HG02981 (cell line): ENCODE data around the gene LRRFIP1.

ENCODE experiments used
- ATAC-seq: cut with Tn5 transposase; IDR thresholded peaks from one replicate; pipeline ENCODE4 v1.9.1; 2021; ENCODE audit warnings: mild to moderate bottlenecking, moderate library complexity; ENCODE audit not compliant: unreplicated experiment

Gene LRRFIP1

DNA sequence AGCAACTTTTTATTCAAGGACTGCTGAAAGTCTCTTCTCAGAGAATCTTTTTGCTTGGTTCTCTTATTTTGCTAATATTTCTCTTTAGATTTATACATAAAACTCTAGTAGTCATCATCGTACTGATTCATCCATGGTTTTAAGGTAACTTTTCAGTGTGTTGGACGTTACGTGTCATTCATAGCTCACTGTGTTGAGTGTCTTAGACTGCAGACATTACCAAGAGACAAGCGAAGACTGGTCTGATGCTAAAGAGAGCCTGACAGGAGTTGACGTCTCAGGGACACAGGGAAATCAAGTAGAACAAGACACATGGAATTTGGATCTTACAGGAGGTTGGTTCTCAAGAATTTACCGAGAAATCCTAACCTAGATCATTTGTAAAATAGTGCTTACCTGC, 196.7 kb downstream of the LRRFIP1 start:
- ATAC-seq = no peak

DNA sequence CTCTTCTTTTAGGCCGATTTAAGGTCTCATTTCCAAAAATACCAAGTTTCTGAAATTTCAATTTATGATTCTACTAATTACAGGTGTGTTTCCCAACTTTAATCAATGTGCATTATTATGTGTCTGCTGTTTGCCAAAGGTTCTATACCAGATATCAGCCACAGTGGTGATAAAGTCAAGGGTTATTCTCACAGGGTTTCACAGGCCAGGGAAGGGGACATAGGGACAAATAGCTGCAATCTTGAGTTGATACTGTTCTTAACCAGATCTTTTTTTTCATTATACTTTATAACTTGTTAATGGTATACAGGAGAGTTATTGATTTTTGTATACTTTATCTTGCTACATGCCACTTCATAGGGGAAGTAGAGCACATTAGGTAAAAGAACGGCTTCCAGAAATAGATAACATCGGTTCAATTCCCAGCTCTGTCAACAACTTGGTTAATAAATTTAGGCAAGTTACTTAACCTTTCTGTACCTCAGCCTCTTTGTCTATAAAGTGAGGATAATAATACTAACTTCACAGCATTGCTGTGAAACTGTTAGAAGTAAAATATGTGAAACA, 200.1 kb downstream of the LRRFIP1 start:
- no peak for ATAC-seq
